ENCODE measurements around the gene SPIN2B.
"Not testable (repeated sequence)": the region's sequence is repeated elsewhere in the genome, so short reads cannot be mapped to it uniquely, and the experiment has no call there.

The SPIN2B gene

DNA sequence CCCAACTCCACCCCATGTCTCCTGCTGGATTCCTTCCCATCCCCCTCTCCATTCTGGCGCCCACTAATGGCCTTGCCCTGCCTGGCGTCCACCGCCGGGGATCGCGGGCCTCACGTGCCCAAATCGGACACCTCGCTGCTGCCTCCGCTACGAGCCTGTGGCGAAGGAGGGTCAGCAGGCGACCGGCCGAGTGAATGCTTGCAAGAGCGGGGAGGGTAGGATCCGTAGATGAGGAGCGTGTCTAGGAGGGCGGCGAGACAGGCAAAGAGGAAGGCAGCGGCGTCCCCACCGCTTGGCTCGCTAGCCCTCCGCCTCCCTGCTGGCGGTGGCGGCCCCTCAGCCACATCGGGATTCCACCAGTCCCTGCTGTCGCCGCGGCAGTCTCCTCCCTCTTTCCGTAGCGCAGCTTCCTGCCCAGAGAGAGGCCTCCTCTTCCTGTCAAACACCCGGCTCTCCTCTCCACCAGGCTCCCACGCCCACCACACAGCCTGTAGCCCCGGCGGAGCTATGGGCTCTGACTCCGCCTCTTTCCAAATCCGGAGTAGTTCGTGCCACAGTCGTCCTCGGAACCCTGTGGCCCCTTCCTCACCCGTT, at the start of gene SPIN2B:
Gene SPIN2B, minus strand, starts transcription at position 387 of the 594 bp plus-strand sequence.
- peak; percentile 78 to 84 for DNase-seq

DNA sequence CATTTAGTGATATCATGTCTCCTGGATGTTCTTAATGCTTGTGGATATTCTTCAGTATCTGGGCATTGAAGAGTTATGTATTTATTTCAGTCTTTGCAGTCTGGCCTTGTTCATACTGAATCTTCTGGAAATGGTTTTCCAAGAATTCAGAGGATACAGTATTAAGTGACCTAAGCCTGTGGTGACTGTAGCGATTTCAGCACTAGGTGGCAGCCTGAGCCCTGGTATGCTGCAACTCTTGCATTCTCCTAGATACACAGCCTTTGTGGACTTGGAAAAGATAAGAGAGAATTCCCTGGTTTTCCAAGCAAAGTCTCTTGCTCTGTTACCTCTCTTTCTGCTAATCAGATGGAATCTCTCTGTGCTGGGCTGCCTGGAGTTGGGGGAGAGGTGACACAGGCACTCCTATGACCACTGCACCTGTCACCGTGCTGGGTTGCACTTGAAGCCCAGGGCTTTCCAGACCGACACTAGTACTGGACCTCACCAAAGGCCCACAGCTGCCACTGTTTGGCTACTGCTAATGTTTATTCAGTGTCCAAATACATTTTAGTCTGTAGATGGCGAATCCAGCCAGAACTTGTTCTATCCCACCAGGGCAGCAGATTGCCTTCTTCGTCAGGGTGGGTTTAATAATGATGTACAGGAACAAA, 35.2 kb upstream of the SPIN2B start:
- peak; percentile 5 to 44 for DNase-seq

DNA sequence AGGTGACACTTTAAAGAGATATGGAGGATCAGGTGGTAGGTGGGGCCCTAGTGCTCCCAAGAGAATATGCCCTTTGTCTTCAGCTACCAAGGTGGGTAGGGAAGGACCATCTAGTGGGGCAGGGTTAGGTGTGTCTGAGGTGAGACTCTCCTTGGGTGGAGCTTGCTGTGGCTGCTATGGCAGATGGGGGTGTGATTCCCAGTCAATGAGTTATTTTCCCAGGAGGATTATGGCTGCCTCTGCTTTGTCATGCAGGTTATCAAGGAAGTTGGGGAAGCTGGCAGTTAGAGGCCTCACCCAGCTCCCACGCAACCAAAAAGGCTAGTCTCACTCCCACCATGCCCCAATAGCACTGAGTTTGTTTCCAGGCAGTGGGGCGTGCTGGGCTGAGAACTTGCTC, 33.8 kb upstream of the SPIN2B start:
- no peak for DNase-seq

DNA sequence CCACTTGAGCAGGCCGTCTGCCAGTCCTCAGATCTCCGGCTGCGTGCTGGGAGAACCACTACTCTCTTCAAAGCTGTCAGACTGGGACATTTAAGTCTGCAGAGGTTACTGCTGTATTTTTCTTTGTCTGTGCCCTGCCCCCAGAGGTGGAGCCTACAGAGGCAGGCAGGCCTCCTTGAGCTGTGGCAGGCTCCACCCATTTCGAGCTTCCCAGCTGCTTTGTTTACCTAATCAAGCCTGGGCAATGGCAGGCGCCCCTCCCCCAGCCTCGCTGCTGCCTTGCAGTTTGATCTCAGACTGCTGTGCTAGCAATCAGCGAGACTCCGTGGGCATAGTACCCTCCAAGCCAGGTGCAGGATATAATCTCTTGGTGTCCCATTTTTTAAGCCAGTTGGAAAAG, 30.9 kb upstream of the SPIN2B start:
- peak in 1 of 2 experiments; percentile 20 for DNase-seq

DNA sequence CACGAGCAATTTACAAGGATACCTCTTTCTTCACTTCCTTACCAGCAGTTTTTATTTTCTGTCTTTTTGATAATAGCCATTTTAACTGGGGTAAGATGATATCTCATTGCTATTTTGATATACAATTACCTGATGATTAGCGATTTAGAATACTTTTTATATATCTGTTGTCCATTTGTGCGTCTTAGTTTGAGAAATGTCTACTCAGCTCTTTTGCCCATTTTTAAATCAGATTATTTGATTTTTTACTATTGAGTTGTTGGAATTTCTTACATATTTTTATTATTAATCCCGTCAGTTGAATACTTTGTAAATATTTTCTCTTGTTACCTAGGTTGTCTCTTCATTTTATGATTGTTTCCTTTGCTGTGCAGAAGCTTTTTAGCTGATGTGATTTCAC, 17.3 kb upstream of the SPIN2B start:
- DNase-seq, result no peak

DNA sequence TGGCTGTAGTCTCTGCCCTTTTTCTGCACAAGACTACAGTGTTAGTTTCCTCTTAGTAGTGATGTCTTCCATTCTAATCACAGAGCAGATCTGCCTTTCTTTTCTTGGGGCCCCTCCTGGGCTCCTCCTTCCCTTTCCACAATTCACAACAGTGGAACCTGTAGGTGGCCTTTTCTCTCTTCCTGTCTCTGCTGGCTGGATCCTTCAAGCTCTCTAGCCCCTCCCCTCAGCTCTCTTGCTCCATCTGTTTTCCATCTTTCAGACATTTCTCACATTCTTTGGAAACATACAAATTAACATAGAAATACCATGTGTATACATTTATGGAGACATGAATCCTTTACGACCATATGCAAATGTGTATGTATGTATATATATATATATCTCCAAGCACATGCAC, 16.2 kb upstream of the SPIN2B start:
- DNase-seq, result peak in 1 of 2 experiments; percentile 33

DNA sequence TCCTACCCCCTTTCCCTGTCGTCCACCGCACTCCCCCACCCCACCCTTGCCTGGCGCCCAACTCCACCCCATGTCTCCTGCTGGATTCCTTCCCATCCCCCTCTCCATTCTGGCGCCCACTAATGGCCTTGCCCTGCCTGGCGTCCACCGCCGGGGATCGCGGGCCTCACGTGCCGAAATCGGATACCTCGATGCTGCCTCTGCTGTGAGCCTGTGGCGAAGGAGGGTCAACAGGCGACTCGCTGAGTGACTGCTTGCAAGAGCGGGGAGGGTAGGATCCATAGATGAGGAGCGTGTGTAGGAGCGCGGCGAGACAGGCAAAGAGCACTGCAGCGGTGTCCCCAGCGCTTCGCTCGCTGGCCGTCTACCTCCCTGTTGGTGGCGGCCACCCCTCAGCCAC, 15.7 kb upstream of the SPIN2B start, which contains the start of gene SPIN2A:
Gene SPIN2A, minus strand, starts transcription at position 325 of the 400 bp plus-strand sequence. CDS start 800 bp downstream, outside the sequence.
- DNase-seq, result peak; percentile 36 to 56

DNA sequence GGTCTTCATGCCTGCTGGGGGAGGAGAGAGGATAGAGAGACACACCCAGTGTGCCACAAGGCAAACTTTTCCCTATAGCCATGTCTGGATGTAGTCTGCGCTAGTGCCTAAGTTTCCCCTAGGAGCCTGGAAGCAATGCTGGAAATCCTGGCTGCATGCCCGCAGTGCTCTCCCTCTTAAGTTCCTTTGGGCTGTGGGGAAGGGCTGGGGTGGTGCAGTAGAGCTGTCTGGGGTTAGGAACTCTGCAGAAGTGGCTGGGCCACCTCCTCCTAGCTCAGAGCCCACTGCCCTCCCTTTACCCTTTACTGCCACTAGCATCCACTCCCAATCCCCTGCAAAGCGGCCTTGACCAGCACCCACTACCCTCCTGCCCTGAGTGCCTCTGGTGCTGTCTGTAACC, 15.2 kb upstream of the SPIN2B start:
- DNase-seq, result not testable (repeated sequence)

DNA sequence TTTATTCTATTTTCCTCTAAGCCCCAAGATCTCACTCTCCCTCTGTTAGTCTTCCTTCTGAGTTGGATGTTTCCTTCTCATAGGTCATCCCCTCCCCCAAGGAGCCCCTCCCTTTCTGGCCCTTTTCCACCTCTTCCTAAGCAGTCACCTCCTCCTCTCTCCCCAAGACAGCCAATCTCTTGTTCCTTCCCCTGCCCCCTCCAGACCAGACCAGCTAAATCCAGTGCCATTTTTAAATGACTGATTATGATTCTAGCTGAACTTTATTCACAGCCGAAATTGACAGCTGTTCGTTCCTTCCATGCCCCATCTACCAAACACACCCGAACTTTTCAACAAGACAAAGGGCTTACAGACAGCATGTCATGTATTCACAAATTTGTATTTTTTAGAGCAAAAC, 13.9 kb upstream of the SPIN2B start:
- DNase-seq, result no peak

DNA sequence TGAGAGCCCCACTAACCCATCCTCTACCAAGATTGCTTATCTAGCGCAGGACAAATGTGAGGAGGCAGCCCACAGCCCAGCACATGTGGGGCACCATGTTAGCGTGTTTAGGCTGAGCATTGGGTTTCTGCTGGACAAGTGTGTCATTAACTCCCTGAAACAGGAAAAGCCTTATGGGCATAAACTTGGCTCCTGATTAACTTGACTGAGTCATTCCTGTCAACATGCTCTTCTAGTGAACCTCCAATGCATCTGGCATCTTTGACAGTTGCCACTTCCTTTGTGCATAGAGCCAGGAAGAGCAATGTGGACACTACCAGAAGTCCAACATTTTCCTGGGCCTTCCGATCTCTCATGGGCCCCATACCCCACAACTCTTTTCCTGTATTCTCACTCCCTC, 13.4 kb upstream of the SPIN2B start:
- DNase-seq, result no peak

DNA sequence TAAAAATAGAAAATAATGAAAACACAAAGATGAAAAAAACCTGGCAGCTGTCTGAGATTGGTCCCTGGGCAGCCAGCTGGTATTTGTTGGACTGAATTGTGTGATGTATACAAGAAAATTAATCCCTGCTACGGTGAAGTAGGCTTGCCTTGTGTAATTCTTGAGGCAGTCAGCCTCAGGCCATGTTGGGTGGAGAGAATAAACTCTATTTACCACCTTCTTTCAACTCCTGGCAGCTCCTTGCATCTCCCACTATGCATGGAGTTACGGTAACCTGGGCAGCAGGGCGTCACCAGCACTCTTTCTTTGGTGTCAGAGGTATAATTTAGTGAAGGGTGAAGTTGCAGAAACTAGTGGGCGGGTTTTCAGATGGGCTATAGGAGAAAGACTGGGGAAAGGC, 12.4 kb upstream of the SPIN2B start:
- no peak for DNase-seq

DNA sequence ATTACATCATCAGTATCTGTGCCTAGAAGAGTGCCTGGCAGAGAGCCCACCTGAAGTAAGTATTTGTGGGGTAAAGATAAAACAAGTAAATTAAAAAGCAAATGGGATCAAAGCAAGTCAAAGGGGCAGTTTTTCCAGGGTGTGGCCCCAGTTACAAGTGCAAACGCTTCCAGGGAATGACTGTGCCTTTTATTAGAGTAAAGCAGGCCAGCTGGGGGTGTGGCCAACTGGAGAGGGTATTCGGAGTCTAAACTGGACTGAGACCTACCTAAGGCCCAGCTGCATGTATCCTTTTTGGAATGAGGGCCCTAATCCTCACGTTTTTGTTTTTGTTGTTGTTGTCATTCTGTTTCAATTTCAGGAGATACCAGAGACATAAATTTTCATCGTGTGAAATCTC, 11.9 kb upstream of the SPIN2B start:
- not testable (repeated sequence) for DNase-seq

DNA sequence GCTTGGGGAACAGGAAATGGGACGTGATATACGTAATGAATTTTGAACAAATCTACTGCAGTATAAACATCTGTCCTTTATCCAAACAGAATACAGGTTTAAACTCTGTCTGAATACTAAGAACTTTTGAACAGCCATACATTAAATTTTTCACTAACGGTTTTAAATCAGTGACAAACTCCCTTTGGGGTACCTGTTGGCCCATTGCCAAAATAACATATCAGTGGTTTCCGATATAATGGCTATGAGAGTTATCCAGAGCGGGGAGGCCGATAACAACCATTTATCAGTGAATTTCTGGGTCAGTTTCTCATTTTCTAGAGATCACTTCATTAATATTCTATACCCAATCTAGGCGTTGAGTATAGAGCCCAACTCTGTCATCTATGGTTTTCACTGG, 10.7 kb upstream of the SPIN2B start:
- DNase-seq, result no peak

DNA sequence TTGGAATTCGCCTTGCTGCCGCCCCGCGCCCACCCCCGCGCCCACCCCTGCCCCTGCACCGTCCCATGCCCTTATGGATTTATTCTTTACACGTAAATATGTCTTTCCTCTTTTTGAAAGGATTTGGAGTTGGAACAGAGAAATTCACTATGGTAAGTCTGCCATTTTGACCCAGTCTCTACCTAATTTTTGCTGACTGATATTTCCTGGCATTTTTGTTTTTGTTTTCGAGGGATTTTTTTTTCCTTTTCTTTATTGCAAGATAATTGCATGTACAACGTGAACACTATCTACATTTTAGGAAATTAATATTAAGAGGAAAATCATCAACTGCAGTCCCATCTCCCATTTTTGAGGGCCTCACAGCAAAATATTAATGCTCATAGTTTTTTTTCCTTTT, 468 bp upstream of the SPIN2B start:
- no peak for DNase-seq

DNA sequence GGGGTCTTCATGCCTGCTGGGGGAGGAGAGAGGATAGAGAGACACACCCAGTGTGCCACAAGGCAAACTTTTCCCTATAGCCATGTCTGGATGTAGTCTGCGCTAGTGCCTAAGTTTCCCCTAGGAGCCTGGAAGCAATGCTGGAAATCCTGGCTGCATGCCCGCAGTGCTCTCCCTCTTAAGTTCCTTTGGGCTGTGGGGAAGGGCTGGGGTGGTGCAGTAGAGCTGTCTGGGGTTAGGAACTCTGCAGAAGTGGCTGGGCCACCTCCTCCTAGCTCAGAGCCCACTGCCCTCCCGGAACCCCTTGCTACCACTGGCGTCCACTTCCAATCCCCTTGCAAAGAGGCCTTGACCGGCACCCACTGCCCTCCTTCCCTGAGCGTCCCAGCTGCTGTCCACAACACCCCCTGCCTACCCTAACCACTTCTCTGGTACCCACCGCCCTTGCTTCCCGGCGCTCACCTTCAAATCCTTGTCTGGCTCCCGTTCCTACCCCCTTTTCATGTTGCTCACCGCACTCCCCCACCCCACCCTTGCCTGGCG, 658 bp downstream of the SPIN2B start:
- DNase-seq, result not testable (repeated sequence)

DNA sequence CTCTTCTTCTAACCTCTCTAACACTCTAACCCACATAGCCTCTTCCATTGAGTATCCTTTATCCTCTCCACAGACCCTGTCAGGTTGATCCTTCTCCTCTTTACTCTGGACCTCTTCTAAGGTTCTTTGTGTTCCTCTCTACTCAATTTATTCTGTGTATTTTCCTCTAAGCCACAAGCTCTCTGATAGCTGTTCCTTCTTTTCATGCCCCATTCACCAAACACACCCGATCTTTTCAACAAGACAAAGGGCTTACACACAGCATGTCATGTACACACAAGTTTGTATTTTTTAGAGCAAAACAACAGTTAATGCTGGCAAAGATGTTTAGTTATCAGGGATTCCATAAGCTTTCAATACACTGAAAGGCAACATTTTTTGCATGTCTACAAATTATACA, 1.9 kb downstream of the SPIN2B start:
- DNase-seq, result no peak

DNA sequence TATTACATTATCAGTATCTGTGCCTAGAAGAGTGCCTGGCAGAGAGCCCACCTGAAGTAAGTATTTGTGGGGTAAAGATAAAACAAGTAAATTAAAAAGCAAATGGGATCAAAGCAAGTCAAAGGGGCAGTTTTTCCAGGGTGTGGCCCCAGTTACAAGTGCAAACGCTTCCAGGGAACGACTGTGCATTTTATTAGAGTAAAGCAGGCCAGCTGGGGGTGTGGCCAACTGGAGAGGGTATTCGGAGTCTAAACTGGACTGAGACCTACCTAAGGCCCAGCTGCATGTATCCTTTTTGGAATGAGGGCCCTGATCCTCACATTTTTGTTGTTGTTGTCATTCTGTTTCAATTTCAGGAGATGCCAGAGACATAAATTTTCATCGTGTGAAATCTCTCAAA, 3.8 kb downstream of the SPIN2B start:
- DNase-seq, result not testable (repeated sequence)

DNA sequence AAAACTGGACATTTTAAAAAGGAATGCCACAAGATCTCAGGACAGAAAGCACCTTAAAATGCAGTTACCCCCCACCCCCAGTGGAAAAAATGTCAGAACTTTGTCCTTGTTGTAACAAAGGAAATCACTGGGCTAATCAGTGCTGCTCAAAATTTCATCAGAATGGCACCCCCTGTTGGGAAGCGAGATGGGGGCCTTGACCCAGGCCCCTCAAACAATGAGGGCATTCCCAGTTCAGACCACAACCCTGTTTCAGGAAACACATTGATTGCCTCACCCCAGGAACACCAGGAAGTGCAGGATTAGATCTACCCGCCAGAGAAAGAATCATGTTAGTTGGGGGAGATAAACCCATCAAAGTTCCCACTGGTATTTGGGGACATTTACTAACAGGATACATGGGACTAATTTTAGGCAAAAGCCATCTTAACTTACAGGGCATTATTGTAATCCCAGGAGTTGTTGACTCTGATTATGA, 16.4 kb downstream of the SPIN2B start:
- no peak for DNase-seq

DNA sequence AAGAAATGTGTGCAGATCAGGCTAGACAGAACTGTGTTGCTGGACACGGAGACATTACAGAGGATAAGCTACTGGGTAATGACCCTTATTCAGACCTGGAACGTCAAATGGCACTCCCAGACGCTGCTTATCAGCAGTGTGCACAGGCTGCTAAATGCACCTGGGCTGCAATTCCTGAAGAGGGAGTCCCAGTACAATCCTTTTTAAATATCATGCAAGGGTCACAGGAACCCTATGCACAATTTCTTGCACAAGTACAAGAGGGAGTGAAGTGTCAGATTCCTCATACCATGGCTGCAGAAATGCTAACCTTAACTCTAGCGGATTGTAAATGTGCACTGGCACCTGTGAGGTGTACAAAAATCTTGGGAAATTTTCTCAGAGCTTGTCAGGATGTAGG, 16.9 kb downstream of the SPIN2B start:
- peak in 1 of 2 experiments; percentile 8 for DNase-seq

DNA sequence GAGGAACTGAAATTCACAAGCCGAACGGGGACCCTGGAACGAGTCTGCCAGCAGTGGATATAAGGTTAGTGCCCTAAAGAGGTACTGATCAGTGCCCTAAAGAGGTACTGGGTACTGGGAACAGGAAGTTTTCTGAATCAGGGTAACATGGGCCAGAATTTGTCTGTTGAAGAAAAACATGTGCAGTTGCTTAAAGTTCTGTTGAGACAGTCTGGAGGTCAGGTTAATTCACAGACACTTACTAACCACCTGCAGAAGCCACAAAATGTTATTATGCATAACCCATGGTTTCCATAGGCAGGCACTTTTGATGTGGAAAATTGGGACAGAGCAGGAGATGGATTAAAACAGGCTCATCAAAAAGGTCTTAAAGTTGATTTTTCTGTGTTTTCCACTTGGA, 17.9 kb downstream of the SPIN2B start:
- DNase-seq, result no peak

DNA sequence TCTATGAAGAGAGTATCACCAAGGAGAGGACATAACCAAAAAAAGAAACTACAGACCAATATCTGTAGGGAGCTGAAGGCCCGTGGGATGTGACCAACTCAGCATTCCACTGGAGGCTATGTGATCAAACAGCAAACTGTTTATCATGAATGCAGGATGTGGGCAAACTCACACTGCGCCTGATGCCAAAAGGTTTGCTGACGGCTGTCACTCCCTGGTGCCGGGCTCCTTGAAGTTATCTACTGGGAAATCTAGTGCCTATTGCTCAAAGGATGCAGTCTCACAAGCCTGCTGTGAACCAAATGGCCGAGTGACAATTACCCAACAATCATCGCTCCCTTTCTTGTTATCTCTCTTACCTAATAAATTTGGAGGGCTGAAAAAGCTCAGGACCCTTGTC, 18.4 kb downstream of the SPIN2B start:
- not testable (repeated sequence) for DNase-seq

DNA sequence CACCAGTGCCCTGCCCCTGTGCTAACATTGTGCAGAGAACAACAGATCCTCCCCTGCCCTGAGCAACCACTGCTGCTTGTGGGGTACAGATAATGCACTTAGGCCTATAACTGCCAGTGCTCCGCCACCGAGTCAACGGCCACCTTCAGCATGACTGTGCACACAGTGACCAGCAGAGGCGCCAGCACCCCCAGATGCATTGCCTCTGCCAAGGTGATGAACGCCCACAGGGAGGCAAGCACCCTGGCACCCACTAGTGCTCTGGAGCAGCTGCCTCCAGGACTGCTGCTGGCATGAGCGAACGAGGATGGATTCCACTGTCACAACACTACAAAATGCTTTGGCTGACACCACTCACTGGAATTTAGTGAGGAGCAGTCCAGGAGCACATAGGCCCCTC, 38.2 kb downstream of the SPIN2B start:
- DNase-seq, result no peak

DNA sequence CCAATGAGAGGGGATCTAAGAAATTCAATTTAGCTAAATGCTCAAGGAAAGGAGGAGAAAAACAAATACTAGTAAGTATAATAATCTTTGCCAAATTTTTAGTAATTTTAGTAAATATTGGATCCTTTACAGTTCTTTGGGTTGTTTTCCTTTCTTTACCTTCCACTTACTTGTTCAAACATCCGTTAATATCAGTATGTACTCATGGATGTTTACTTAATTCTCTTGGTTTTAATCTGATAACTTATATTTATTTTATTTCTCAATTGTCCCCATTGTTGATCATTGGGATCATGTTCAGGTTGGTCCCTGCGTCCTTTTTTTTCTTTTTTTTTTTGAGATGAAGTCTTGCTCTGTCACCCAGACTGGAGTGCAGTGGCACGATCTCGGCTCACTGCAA, 46.9 kb downstream of the SPIN2B start:
- no peak for DNase-seq

Data from NCI-H526 (cell line).